Spleen (tissue), 11 donors: ENCODE results near the gene GUCA2A. TPM values are rescaled to one million over a fixed set of nuclear protein-coding genes. Genes with fewer than 3 reads are reported as not detected.

Source experiments
- DNase-seq: peaks from one replicate; pipeline ENCODE4 v3.0.0-alpha.2; 2020
- H3K27ac ChIP-seq, 8 donors: fragments of 200-600 bp; sonication (generic) in 7 of 8; 1 replicate in 4 of 8; 2 replicates in 4 of 8; pipeline versions ENCODE4 v1.5.0 to v1.8.0; 2016 to 2021; ENCODE audit warnings: inconsistent platforms in 4 of 8, mild to moderate bottlenecking in 4 of 8, moderate library complexity in 1 of 8
- H3K27me3 ChIP-seq, 7 donors: fragments of 200-600 bp; sonication (generic) in 6 of 7; replicated peaks in 1 of 7; 1 replicate in 4 of 7; 2 replicates in 3 of 7; pipeline versions ENCODE4 v1.5.0 to v1.8.0; 2016 to 2021; ENCODE audit warnings: inconsistent platforms in 3 of 7, mild to moderate bottlenecking in 1 of 7
- H3K36me3 ChIP-seq, 6 donors: fragments of 200-600 bp; sonication (generic) in 5 of 6; 1 replicate in 4 of 6; 2 replicates in 2 of 6; pipeline versions ENCODE4 v1.5.0 to v1.8.0; 2016 to 2021; ENCODE audit warnings: inconsistent platforms in 2 of 6
- H3K4me1 ChIP-seq, 6 donors: fragments of 200-600 bp; sonication (generic) in 5 of 6; 1 replicate in 3 of 6; 2 replicates in 3 of 6; pipeline versions ENCODE4 v1.5.0 to v1.8.0; 2016 to 2021; ENCODE audit warnings: inconsistent platforms in 3 of 6
- H3K4me3 ChIP-seq, 8 donors: fragments of 200-600 bp; sonication (generic) in 7 of 8; 1 replicate in 4 of 8; 2 replicates in 4 of 8; pipeline versions ENCODE4 v1.5.0 to v1.8.0; 2016 to 2021; ENCODE audit warnings: inconsistent platforms in 4 of 8, mild to moderate bottlenecking in 4 of 8, moderate library complexity in 2 of 8
- H3K9me3 ChIP-seq, 8 donors: fragments of 200-600 bp; sonication (generic) in 7 of 8; 1 replicate in 4 of 8; 2 replicates in 4 of 8; pipeline versions ENCODE4 v1.5.0 to v1.8.0; 2016 to 2021; ENCODE audit warnings: inconsistent platforms in 4 of 8
- CTCF ChIP-seq, 11 experiments: fragments of 200-600 bp in 7 of 11; fragments of 450-650 bp in 4 of 11; sonication (generic) in 4 of 11; IDR thresholded peaks in 8 of 11; conservative IDR thresholded peaks in 3 of 11; 1 replicate in 7 of 11; 2 replicates in 4 of 11; pipeline versions ENCODE4 v1.4.0 to v1.8.0; 2016 to 2021; ENCODE audit warnings: antibody characterized with exemption in 11 of 11, inconsistent platforms in 4 of 11, mild to moderate bottlenecking in 1 of 11
- POLR2A ChIP-seq, 3 donors: fragments of 450-650 bp; IDR thresholded peaks; one replicate each; pipeline ENCODE4 v1.5.1; 2017; ENCODE audit warnings: antibody characterized with exemption in 3 of 3, mild to moderate bottlenecking in 1 of 3
- POLR2AphosphoS5 ChIP-seq, 3 donors: sonication (generic); formaldehyde crosslinking; IDR thresholded peaks; one replicate each; pipeline ENCODE4 v1.5.1; 2017; ENCODE audit warnings: antibody characterized with exemption in 3 of 3
- WGBS, 5 donors: extraction: QIAGEN DNeasy Blood & Tissue Kit in 3 of 5; methylation state at CpG; one replicate each; pipeline versions ENCODE4 v1.1.5 to v1.1.7; 2013 to 2018; 5-methylcytosine and 5-hydroxymethylcytosine counted together
- intact Hi-C: fragments of 100-400 bp; cut with DNase I; formaldehyde crosslinking; loops from one replicate; pipeline ENCODE4 v1.15.0; 2023; ENCODE audit warnings: low total_unique reads
- polyA plus RNA-seq, 3 donors: library from polyadenylated mRNA; stranded (reverse); fragments of 200-250 nt; gene quantifications; one replicate each; pipeline ENCODE4 v1.2.1, GENCODE V29; 2013
- total RNA-seq, 7 donors: library from RNA; depleted of rRNA in 3 of 7; stranded (reverse); fragments of >200 nt in 3 of 7; fragmentation: NEBNext Ultra II Directional in 4 of 7; extraction: Animal tissue kit (Norgen Biotek cat#: 25700) in 4 of 7; gene quantifications; one replicate each; pipeline versions ENCODE4 v1.1.0 to v1.2.1, GENCODE V29; 2016 to 2021
- donor health status: healthy with polysubstance abuse.
- donor health status: DM: no; HTN: no; CAD: no; lungs with moderate emphysema.
- donor health status: DM: no; HTN: no; CAD: no.
- donor health status: Bipolar disorder and iron deficiency.
- donor health status: healthy.
- donor health status: DM: no; HTN: no; CAD: no.
- donor health status: DM: yes; HTN: yes; CAD: no.

Gene GUCA2A
- total and polyA plus RNA-seq, 10 donors: not detected

GRCh38 chr1:42125552-42125951 lies 39.0 kb downstream of the GUCA2A start:
- peaks cover 0 to 5% (median 0%) of the 10 kb centered on the region in 7 donors for H3K27me3 ChIP-seq
- TF ChIP-seq POLR2A (IDR thresholded peaks at IDR 0.05) (no peak), CTCF (IDR thresholded peaks at IDR 0.05 in 8 of 11, conservative IDR thresholded peaks at IDR 0.05 in 3 of 11) (no peak), POLR2AphosphoS5 (IDR thresholded peaks at IDR 0.05) (no peak)
- no peaks in the 10 kb centered on the region for H3K36me3 ChIP-seq
- WGBS, 5 donors: 3 to 100% (median 54%) methylated on average over 1 of the region's 1 CpG
- H3K27ac ChIP-seq: no peak overlapping the region
- DNase-seq: no peak
- intact Hi-C loops: no loop called here
- no peaks in the 10 kb centered on the region for H3K4me1 ChIP-seq
- no peak overlapping the region for H3K4me3 ChIP-seq
- H3K9me3 ChIP-seq: peaks cover 0 to 6% (median 0%) of the 10 kb centered on the region in 8 donors

- H3K4me3 ChIP-seq: no peak overlapping the region
- H3K36me3 ChIP-seq: no peaks in the 10 kb centered on the region
- no peaks in the 10 kb centered on the region for H3K4me1 ChIP-seq
- no peak overlapping the region for H3K27ac ChIP-seq
- H3K27me3 ChIP-seq: no peaks in the 10 kb centered on the region
- intact Hi-C loops: no loop called here
- H3K9me3 ChIP-seq: peaks cover 0 to 6% (median 0%) of the 10 kb centered on the region in 8 donors
- WGBS, 5 donors: 91 to 99% (median 94%) methylated on average over 3 of the region's 3 CpGs
- DNase-seq: no peak
- TF ChIP-seq POLR2AphosphoS5 (IDR thresholded peaks at IDR 0.05) (no peak), CTCF (IDR thresholded peaks at IDR 0.05 in 8 of 11, conservative IDR thresholded peaks at IDR 0.05 in 3 of 11) (no peak), POLR2A (IDR thresholded peaks at IDR 0.05) (no peak)
Measured at GRCh38 chr1:42122408-42122807, 42.1 kb downstream of the GUCA2A start.

- Histone ChIP-seq H3K36me3 (no peaks in the 10 kb centered on the region), H3K9me3 (peaks cover 0 to 6% (median 0%) of the 10 kb centered on the region in 8 donors), H3K4me3 (no peak overlapping the region), H3K27ac (no peak overlapping the region), H3K4me1 (no peaks in the 10 kb centered on the region), H3K27me3 (peaks cover 0 to 7% (median 0%) of the 10 kb centered on the region in 7 donors)
- intact Hi-C loops: no loop called here
- DNase-seq: no peak
- WGBS, 5 donors: 58 to 79% (median 67%) methylated on average over 1 of the region's 1 CpG
- TF ChIP-seq POLR2AphosphoS5 (IDR thresholded peaks at IDR 0.05) (no peak), CTCF (IDR thresholded peaks at IDR 0.05 in 8 of 11, conservative IDR thresholded peaks at IDR 0.05 in 3 of 11) (no peak), POLR2A (IDR thresholded peaks at IDR 0.05) (no peak)
Measured at GRCh38 chr1:42118125-42118524, 46.4 kb downstream of the GUCA2A start.

GRCh38 chr1:42117214-42117613 lies 47.3 kb downstream of the GUCA2A start:
- H3K4me3 ChIP-seq: no peak overlapping the region
- H3K9me3 ChIP-seq: peaks cover 0 to under 1% (median 0%) of the 10 kb centered on the region in 8 donors
- H3K27ac ChIP-seq: no peak overlapping the region
- DNase-seq: no peak
- 72 to 87% (median 79%) methylated on average over 5 of the region's 5 CpGs for WGBS, 5 donors
- H3K4me1 ChIP-seq: no peaks in the 10 kb centered on the region
- no peak for TF ChIP-seq POLR2AphosphoS5 (IDR thresholded peaks at IDR 0.05)
- TF ChIP-seq CTCF (IDR thresholded peaks at IDR 0.05 in 8 of 11, conservative IDR thresholded peaks at IDR 0.05 in 3 of 11): no peak
- no peak for TF ChIP-seq POLR2A (IDR thresholded peaks at IDR 0.05)
- intact Hi-C loops: no loop called here
- peaks cover 0 to 7% (median 0%) of the 10 kb centered on the region in 7 donors for H3K27me3 ChIP-seq
- no peaks in the 10 kb centered on the region for H3K36me3 ChIP-seq
